ENCODE measurements around the gene MTCL1.

DNA sequence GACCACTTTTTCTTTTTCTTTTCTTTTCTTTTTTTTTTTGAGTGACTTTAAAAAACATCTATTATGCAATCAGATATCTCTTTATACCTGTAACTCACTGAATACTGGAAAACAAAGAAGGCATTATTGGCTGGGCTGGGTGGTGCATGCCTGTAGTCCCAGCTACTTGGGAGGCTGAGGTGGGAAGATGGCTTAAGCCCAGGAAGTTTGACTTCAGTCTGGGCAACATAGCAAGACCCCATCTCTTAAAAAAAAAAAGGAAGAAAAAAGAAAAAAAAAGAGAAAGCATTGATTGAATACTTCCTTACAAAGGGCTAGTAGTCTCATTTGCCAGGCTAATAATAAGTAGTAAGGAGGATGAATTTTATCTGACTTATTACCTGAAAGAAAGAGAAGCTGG, 2.7 kb upstream of the MTCL1 start:
- TF ChIP-seq, protein P1, sequence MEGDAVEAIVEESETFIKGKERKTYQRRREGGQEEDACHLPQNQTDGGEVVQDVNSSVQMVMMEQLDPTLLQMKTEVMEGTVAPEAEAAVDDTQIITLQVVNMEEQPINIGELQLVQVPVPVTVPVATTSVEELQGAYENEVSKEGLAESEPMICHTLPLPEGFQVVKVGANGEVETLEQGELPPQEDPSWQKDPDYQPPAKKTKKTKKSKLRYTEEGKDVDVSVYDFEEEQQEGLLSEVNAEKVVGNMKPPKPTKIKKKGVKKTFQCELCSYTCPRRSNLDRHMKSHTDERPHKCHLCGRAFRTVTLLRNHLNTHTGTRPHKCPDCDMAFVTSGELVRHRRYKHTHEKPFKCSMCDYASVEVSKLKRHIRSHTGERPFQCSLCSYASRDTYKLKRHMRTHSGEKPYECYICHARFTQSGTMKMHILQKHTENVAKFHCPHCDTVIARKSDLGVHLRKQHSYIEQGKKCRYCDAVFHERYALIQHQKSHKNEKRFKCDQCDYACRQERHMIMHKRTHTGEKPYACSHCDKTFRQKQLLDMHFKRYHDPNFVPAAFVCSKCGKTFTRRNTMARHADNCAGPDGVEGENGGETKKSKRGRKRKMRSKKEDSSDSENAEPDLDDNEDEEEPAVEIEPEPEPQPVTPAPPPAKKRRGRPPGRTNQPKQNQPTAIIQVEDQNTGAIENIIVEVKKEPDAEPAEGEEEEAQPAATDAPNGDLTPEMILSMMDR (conservative IDR thresholded peaks at IDR 0.05; ENCODE audit: low read length), result no peak
- TF ChIP-seq EZH2phosphoT487 (IDR thresholded peaks at IDR 0.05; ENCODE audit: borderline replicate concordance), result no peak

Data from Loucy (cell line).